GM12878 (cell line): ENCODE measurements around the gene CHRND. TPM values are rescaled to one million over a fixed set of nuclear protein-coding genes. Genes with fewer than 3 reads are reported as not detected.

Experiments
- ATAC-seq: fragments of 200-7000 bp; cut with Tn5 transposase; 3 replicates; pipeline ENCODE4 v1.9.1; 2020; ENCODE audit warnings: mild to moderate bottlenecking, moderate library complexity
- BruUV-seq: library from RNA; stranded (reverse); fragments of 400-500 nt; replicated peaks from 2 replicates; lab custom pipeline; 2021; lab: Mats Ljungman, UMichigan
- CTCF ChIA-PET: fragments of 300-600 bp; sonication (Branson Sonifier 250); formaldehyde crosslinking; extraction: SDS; loops from one replicate; lab custom pipeline; 2021; ENCODE audit warnings: inconsistent platforms; lab: Yijun Ruan, JAX
- POLR2A ChIA-PET: fragments of 350-600 bp; formaldehyde crosslinking; extraction: SDS; loops from one replicate; lab custom pipeline; 2021; ENCODE audit warnings: inconsistent platforms; lab: Charles Lee
- RAD21 ChIA-PET: fragments of 300-600 bp; sonication (Branson Sonifier 250); formaldehyde crosslinking; loops from one replicate; lab custom pipeline; 2023; ENCODE audit warnings: antibody characterized with exemption; ENCODE audit not compliant: unreplicated experiment; lab: Charles Lee
- SMC1A ChIA-PET: fragments of 300-600 bp; sonication (Branson Sonifier 250); formaldehyde crosslinking; loops from one replicate; lab custom pipeline; 2023; ENCODE audit not compliant: unreplicated experiment, uncharacterized antibody; lab: Charles Lee
- DNase-seq: peaks from one replicate; pipeline ENCODE4 v3.0.0-alpha.2; 2011; ENCODE audit warnings: low read depth, low spot score
- FAIRE-seq: peaks from 3 replicates; lab custom pipeline; 2011; peaks lifted over from hg19 to GRCh38; lab: Jason Lieb, UNC
- H2AFZ ChIP-seq: 2 replicates; pipeline ENCODE4 v1.6.0; 2011; ENCODE audit warnings: low read depth, low read length, control low read depth; ENCODE audit not compliant: control insufficient read depth
- H3K27ac ChIP-seq: 2 replicates; pipeline ENCODE4 v1.5.1; 2011; ENCODE audit warnings: control low read depth; ENCODE audit not compliant: control insufficient read depth, insufficient read depth
- H3K27me3 ChIP-seq, 2 experiments: replicated peaks in 1 of 2; 2 replicates each; pipeline versions ENCODE4 v1.6.0 to v1.6.1; 2011; ENCODE audit warnings: low read length in 1 of 2; ENCODE audit not compliant: control insufficient read depth in 2 of 2, insufficient read depth in 2 of 2
- H3K36me3 ChIP-seq, 2 experiments: 2 replicates each; pipeline ENCODE4 v1.5.1; 2011; ENCODE audit warnings: low read length in 1 of 2; ENCODE audit not compliant: control insufficient read depth in 2 of 2, insufficient read depth in 2 of 2
- H3K4me1 ChIP-seq: 2 replicates; pipeline ENCODE4 v1.6.1; 2011; ENCODE audit warnings: mild to moderate bottlenecking, low read length, moderate library complexity, mixed read lengths; ENCODE audit not compliant: control insufficient read depth, insufficient read depth
- H3K4me2 ChIP-seq: 2 replicates; pipeline ENCODE4 v1.6.0; 2011; ENCODE audit warnings: control low read depth; ENCODE audit not compliant: control insufficient read depth, insufficient read depth
- H3K4me3 ChIP-seq: fragments of 200-600 bp; sonication (generic); 2 replicates; pipeline ENCODE4 v1.5.1; 2016
- H3K79me2 ChIP-seq: 2 replicates; pipeline ENCODE4 v1.6.0; 2011; ENCODE audit warnings: low read length; ENCODE audit not compliant: control insufficient read depth, insufficient read depth
- H3K9ac ChIP-seq: 2 replicates; pipeline ENCODE4 v1.8.0; 2011; ENCODE audit warnings: low read length, control low read depth, mixed read lengths; ENCODE audit not compliant: control insufficient read depth, insufficient read depth
- H3K9me3 ChIP-seq: replicated peaks from 3 replicates; pipeline ENCODE4 v1.5.1; 2011; ENCODE audit warnings: mild to moderate bottlenecking, low read length; ENCODE audit not compliant: control insufficient read depth, insufficient read depth
- H4K20me1 ChIP-seq: 2 replicates; pipeline ENCODE4 v1.6.0; 2011; ENCODE audit not compliant: control insufficient read depth, insufficient read depth
- BCL3 ChIP-seq: IDR thresholded peaks from 2 replicates; pipeline ENCODE4 v1.6.1; 2011; ENCODE audit warnings: borderline replicate concordance, low read depth, mild to moderate bottlenecking, moderate library complexity, low read length; ENCODE audit not compliant: insufficient read depth, poor library complexity, severe bottlenecking
- CBX3 ChIP-seq: fragments of 200-600 bp; sonication (generic); IDR thresholded peaks from 2 replicates; pipeline ENCODE4 v1.6.1; 2016; ENCODE audit warnings: low read depth, borderline replicate concordance
- GATAD2B ChIP-seq: fragments of 450-650 bp; conservative IDR thresholded peaks from 2 replicates; pipeline ENCODE4 v1.6.1; 2017; ENCODE audit warnings: low read depth, mild to moderate bottlenecking, moderate library complexity
- IKZF2 ChIP-seq, 2 experiments: fragments of 450-650 bp; IDR thresholded peaks; 2 replicates each; pipeline ENCODE4 v1.6.1; 2017; ENCODE audit warnings: mild to moderate bottlenecking in 2 of 2, moderate library complexity in 2 of 2
- PML ChIP-seq: IDR thresholded peaks from 2 replicates; pipeline ENCODE4 v1.6.1; 2012; ENCODE audit warnings: low read length, inconsistent platforms
- RAD21 ChIP-seq: IDR thresholded peaks from 2 replicates; pipeline ENCODE4 v1.6.1; 2011; ENCODE audit warnings: mild to moderate bottlenecking, low read depth, low read length, moderate library complexity; ENCODE audit not compliant: insufficient read depth
- RELB ChIP-seq: fragments of 450-650 bp; IDR thresholded peaks from 2 replicates; pipeline ENCODE4 v1.6.1; 2017; ENCODE audit warnings: low read depth, mild to moderate bottlenecking, moderate library complexity
- SIX5 ChIP-seq: IDR thresholded peaks from 2 replicates; pipeline ENCODE4 v1.6.1; 2011; ENCODE audit warnings: mild to moderate bottlenecking, low read depth, low read length, moderate library complexity; ENCODE audit not compliant: severe bottlenecking
- SPI1 ChIP-seq: IDR thresholded peaks from 2 replicates; pipeline ENCODE4 v1.6.1; 2011; ENCODE audit warnings: low read depth, mild to moderate bottlenecking, low read length, moderate library complexity, borderline replicate concordance; ENCODE audit not compliant: insufficient read depth
- SUZ12 ChIP-seq: fragments of 200-600 bp; sonication (generic); IDR thresholded peaks from one replicate; pipeline ENCODE4 v1.6.1; 2018; ENCODE audit warnings: antibody characterized with exemption, mild to moderate bottlenecking; ENCODE audit not compliant: unreplicated experiment
- ZBTB40 ChIP-seq: fragments of 450-650 bp; IDR thresholded peaks from 2 replicates; pipeline ENCODE4 v1.6.1; 2016; ENCODE audit warnings: mild to moderate bottlenecking, moderate library complexity, borderline replicate concordance
- WGBS: methylation state at CpG from one replicate; pipeline ENCODE4 v1.1.6; 2016; ENCODE audit warnings: low lambda C conversion rate; ENCODE audit not compliant: insufficient replicate concordance, insufficient coverage; ENCODE audit errors: missing lambda C conversion rate; 5-methylcytosine and 5-hydroxymethylcytosine counted together
- in situ Hi-C: fragments of 300-500 bp; cut with MboI; formaldehyde crosslinking; loops from 9 replicates; pipeline ENCODE4 v1.14.3; 2018; ENCODE audit warnings: mixed read lengths
- intact Hi-C: fragments of 100-400 bp; cut with micrococcal nuclease; formaldehyde crosslinking; loops from one replicate; pipeline ENCODE4 v1.14.2; 2022; ENCODE audit not compliant: unreplicated experiment
- polyA plus RNA-seq, 11 experiments: library from polyadenylated mRNA; depleted of rRNA in 4 of 11; unstranded in 6 of 11; stranded (reverse) in 5 of 11; fragments of >200 nt; fragmentation: Nextera tagmentation in 4 of 11; fragmentation: Illumina TruSeq in 1 of 11; extraction: Ambion mirVana in 4 of 11; extraction: Trizol in 1 of 11; gene quantifications; 1 replicate in 1 of 11; 2 replicates in 10 of 11; pipeline versions ENCODE4 v1.2.1 to v1.2.3, GENCODE V29; 2011 to 2016; ENCODE audit warnings: inconsistent platforms in 2 of 11, missing spikeins in 2 of 11, low read depth in 1 of 11
- total RNA-seq, 4 experiments: library from RNA; depleted of rRNA in 3 of 4; stranded (reverse); fragments of >200 nt in 3 of 4; fragmentation: Illumina TruSeq in 1 of 4; extraction: Trizol in 1 of 4; gene quantifications; 2 replicates each; pipeline versions ENCODE4 v1.2.1 to v1.2.3, GENCODE V29; 2013 to 2021

CHRND gene
- total and polyA plus RNA-seq, 10 of the 15 experiments (the other 5 are each of a cell fraction or from before 2014, with no cell fraction given): not detected

- H3K9me3 ChIP-seq: no peaks in the 10 kb centered on the region
- H3K4me1 ChIP-seq: no peaks in the 10 kb centered on the region
- no peaks in the 10 kb centered on the region for H3K36me3 ChIP-seq
- no peak overlapping the region for H3K4me3 ChIP-seq
- no peaks in the 10 kb centered on the region for H3K79me2 ChIP-seq
- peaks cover 0 to 14% of the 10 kb centered on the region in 2 experiments; a peak in 3 of 4 replicates for H3K27me3 ChIP-seq
- DNase-seq: no peak
- no peaks in the 10 kb centered on the region for H4K20me1 ChIP-seq
- ATAC-seq: no peak
- in situ Hi-C loops: no loop called here
- no peak overlapping the region for H2AFZ ChIP-seq
- intact Hi-C loops: no loop called here
- BruUV-seq: no TSS peak
- no peak overlapping the region for H3K4me2 ChIP-seq
- no peak overlapping the region for H3K9ac ChIP-seq
- ChIA-PET CTCF (no interaction called here), POLR2A (no interaction called here), RAD21 (no interaction called here), SMC1A (no interaction called here)
- no peak overlapping the region for H3K27ac ChIP-seq
- WGBS: 19% methylated on average over 30 of the region's 30 CpGs
- no peak for FAIRE-seq
- TF ChIP-seq ZBTB40 (no peak), SIX5 (no peak), BCL3 (no peak), SUZ12 (no peak), CBX3 (no peak), GATAD2B (no peak), RELB (no peak), SPI1 (no peak), RAD21 (no peak), IKZF2 (IDR thresholded peaks at IDR 0.05) (no peak), PML (no peak)
These were observed 35.5 kb upstream of the CHRND start for GRCh38 chr2:232490221-232491138.
